ENCODE data around the gene VTCN1.

DNA sequence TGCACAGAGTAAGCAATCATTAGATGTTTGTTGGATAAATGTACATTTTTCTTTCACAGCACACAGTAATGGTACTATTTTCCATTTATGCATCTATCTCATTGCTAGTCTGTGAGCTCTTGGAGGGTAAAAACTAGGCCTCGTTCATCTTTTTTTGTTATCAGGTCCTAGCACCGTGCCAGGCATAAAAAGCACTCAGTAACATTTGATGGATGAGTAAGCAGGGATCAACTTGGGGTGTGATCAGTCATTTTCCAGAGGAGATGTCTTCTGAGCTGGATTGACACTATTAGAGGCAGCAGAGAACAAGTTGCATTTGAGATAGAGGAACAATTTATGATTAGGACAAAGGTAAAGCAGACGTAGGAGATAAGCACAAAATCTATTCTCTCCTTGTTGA lies 4.3 kb upstream of the VTCN1 start:
- TF ChIP-seq, protein P1, sequence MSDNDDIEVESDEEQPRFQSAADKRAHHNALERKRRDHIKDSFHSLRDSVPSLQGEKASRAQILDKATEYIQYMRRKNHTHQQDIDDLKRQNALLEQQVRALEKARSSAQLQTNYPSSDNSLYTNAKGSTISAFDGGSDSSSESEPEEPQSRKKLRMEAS (IDR thresholded peaks at IDR 0.05): no peak
- TF ChIP-seq, protein P2, sequence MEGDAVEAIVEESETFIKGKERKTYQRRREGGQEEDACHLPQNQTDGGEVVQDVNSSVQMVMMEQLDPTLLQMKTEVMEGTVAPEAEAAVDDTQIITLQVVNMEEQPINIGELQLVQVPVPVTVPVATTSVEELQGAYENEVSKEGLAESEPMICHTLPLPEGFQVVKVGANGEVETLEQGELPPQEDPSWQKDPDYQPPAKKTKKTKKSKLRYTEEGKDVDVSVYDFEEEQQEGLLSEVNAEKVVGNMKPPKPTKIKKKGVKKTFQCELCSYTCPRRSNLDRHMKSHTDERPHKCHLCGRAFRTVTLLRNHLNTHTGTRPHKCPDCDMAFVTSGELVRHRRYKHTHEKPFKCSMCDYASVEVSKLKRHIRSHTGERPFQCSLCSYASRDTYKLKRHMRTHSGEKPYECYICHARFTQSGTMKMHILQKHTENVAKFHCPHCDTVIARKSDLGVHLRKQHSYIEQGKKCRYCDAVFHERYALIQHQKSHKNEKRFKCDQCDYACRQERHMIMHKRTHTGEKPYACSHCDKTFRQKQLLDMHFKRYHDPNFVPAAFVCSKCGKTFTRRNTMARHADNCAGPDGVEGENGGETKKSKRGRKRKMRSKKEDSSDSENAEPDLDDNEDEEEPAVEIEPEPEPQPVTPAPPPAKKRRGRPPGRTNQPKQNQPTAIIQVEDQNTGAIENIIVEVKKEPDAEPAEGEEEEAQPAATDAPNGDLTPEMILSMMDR (IDR thresholded peaks at IDR 0.05; ENCODE audit: control extremely low read depth in 1 of 3, insufficient read depth in 1 of 3, low read depth in 1 of 3, low read length in 3 of 3): no peak
- no peak for TF ChIP-seq RFX5 (IDR thresholded peaks at IDR 0.05; ENCODE audit: borderline replicate concordance, low read depth, low read length)
- TF ChIP-seq RAD21 (IDR thresholded peaks at IDR 0.05 in 1 of 2, conservative IDR thresholded peaks at IDR 0.05 in 1 of 2; ENCODE audit: low read depth in 2 of 2, low read length in 2 of 2): no peak
- TF ChIP-seq CBX5 (IDR thresholded peaks at IDR 0.05; ENCODE audit: low read depth, low read length): no peak
- TF ChIP-seq TAF1 (IDR thresholded peaks at IDR 0.05; ENCODE audit: low read depth, low read length): no peak
- no peak for TF ChIP-seq JUND (IDR thresholded peaks at IDR 0.05; ENCODE audit: low read length)
- no peak for TF ChIP-seq HDAC6 (IDR thresholded peaks at IDR 0.05; ENCODE audit: low read depth, low read length)
- TF ChIP-seq EP300 (IDR thresholded peaks at IDR 0.05; ENCODE audit: borderline replicate concordance in 1 of 2, low read depth in 2 of 2, low read length in 2 of 2): no peak

Measured in H1 (cell line).